Sigmoid colon (tissue), 7 donors: Measurements from ENCODE around the gene OR52K2. TPM values are rescaled to one million over a fixed set of nuclear protein-coding genes. Genes with fewer than 3 reads are reported as not detected.

Source experiments
- DNase-seq: peaks from one replicate; pipeline ENCODE4 v3.0.0-alpha.2; 2019
- H3K27ac ChIP-seq, 4 donors: fragments of 200-600 bp; sonication (generic); one replicate each; pipeline ENCODE4 v1.5.1; 2016 to 2019; ENCODE audit warnings: mild to moderate bottlenecking in 1 of 4
- H3K27me3 ChIP-seq, 3 donors: fragments of 200-600 bp; sonication (generic); one replicate each; pipeline ENCODE4 v1.5.1; 2019; ENCODE audit warnings: mild to moderate bottlenecking in 1 of 3
- H3K36me3 ChIP-seq, 4 donors: fragments of 200-600 bp; sonication (generic); one replicate each; pipeline ENCODE4 v1.5.1; 2016 to 2019
- H3K4me1 ChIP-seq, 4 donors: fragments of 200-600 bp; sonication (generic); one replicate each; pipeline ENCODE4 v1.5.1; 2017 to 2019
- H3K4me3 ChIP-seq, 4 donors: fragments of 200-600 bp; sonication (generic); one replicate each; pipeline ENCODE4 v1.5.1; 2017 to 2019; ENCODE audit warnings: mild to moderate bottlenecking in 2 of 4, moderate library complexity in 1 of 4
- H3K9me3 ChIP-seq, 4 donors: fragments of 200-600 bp in 3 of 4; sonication (generic) in 3 of 4; one replicate each; pipeline versions ENCODE4 v1.5.1 to v1.6.1; 2013 to 2019
- EP300 ChIP-seq, 4 donors: sonication (generic); formaldehyde crosslinking; IDR thresholded peaks; one replicate each; pipeline ENCODE4 v1.6.1; 2017; ENCODE audit warnings: antibody characterized with exemption in 4 of 4
- POLR2A ChIP-seq, 2 donors: fragments of 450-650 bp; IDR thresholded peaks; one replicate each; pipeline ENCODE4 v1.6.1; 2016; ENCODE audit warnings: antibody characterized with exemption in 2 of 2, mild to moderate bottlenecking in 2 of 2, moderate library complexity in 2 of 2
- POLR2AphosphoS5 ChIP-seq, 4 donors: sonication (generic); formaldehyde crosslinking; IDR thresholded peaks; one replicate each; pipeline ENCODE4 v1.6.1; 2017; ENCODE audit warnings: antibody characterized with exemption in 4 of 4
- WGBS, 2 donors: extraction: QIAGEN DNeasy Blood & Tissue Kit; methylation state at CpG; one replicate each; pipeline ENCODE4 v1.1.7; 2013; 5-methylcytosine and 5-hydroxymethylcytosine counted together
- intact Hi-C: fragments of 100-400 bp; cut with DNase I; formaldehyde crosslinking; loops from one replicate; pipeline ENCODE4 v1.15.1; 2023
- polyA plus RNA-seq, 3 donors: library from polyadenylated mRNA; stranded (reverse); fragments of 200-250 nt; gene quantifications; one replicate each; pipeline ENCODE4 v1.2.3, GENCODE V29; 2013
- total RNA-seq, 4 donors: library from RNA; depleted of rRNA; stranded (reverse); fragments of >200 nt; gene quantifications; one replicate each; pipeline ENCODE4 v1.1.0, GENCODE V29; 2016
- TF ChIP-seq, protein P1 (sequence below), 4 experiments: fragments of 450-650 bp in 3 of 4; fragments of 200-600 bp in 1 of 4; IDR thresholded peaks; one replicate each; pipeline ENCODE4 v1.5.1; 2016 to 2019; ENCODE audit warnings: antibody characterized with exemption in 4 of 4, mild to moderate bottlenecking in 3 of 4, moderate library complexity in 2 of 4
- donor health status: healthy with polysubstance abuse.
- donor health status: Bipolar disorder and iron deficiency.
- donor health status: healthy.

The OR52K2 gene
- total and polyA plus RNA-seq, 7 donors, result 0.41 TPM; not detected in 6

DNA sequence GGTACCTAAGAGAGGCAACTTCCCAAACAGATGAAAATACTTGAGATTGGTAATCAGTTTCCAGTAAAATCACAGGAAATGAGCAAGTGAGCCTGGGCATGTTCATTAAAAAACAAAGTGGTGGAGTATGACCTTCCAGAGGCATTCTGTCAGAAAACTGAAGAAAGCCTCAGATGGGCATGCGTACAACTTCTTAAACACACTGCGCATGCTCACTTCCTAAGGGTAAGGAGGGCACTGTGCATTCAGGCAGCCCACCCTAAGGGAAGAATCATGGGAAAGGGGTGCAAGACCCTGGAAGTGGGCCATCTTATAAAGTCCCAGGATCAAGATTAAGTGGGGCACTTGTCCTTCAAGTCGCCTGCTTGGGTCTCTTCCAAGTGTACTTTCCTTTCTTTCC, 4.0 kb downstream of the OR52K2 start:
- 81 to 95% methylated on average over 3 of the region's 3 CpGs for WGBS, 2 donors
- intact Hi-C loops, result no loop called here
- H3K27ac ChIP-seq, result no peak overlapping the region

DNA sequence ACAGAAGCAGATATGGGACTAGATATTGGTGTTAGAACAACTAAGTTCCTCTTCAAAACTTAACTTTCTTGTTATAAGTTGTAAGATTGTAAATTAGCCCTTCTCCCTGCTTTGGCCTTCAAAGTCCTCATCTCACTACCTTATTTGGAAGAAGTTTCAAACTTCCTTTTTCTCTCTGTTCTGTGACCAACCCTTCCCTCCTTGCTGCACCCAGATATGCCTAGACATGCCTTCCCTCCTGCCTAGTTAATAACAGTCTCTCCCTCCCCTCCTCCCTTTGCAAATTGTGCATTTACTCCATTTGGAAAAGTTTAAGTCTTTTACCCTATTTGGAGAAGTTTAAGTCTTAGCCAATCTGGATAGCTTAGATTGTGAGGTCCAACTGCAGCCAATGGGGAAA, 4.9 kb downstream of the OR52K2 start:
- TF ChIP-seq POLR2A (IDR thresholded peaks at IDR 0.05) (no peak), EP300 (IDR thresholded peaks at IDR 0.05) (no peak), POLR2AphosphoS5 (IDR thresholded peaks at IDR 0.05) (no peak)
- TF ChIP-seq, protein P1, sequence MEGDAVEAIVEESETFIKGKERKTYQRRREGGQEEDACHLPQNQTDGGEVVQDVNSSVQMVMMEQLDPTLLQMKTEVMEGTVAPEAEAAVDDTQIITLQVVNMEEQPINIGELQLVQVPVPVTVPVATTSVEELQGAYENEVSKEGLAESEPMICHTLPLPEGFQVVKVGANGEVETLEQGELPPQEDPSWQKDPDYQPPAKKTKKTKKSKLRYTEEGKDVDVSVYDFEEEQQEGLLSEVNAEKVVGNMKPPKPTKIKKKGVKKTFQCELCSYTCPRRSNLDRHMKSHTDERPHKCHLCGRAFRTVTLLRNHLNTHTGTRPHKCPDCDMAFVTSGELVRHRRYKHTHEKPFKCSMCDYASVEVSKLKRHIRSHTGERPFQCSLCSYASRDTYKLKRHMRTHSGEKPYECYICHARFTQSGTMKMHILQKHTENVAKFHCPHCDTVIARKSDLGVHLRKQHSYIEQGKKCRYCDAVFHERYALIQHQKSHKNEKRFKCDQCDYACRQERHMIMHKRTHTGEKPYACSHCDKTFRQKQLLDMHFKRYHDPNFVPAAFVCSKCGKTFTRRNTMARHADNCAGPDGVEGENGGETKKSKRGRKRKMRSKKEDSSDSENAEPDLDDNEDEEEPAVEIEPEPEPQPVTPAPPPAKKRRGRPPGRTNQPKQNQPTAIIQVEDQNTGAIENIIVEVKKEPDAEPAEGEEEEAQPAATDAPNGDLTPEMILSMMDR (IDR thresholded peaks at IDR 0.05), result no peak
- Histone ChIP-seq H3K27me3 (no peaks in the 10 kb centered on the region), H3K4me1 (no peaks in the 10 kb centered on the region), H3K9me3 (no peaks in the 10 kb centered on the region), H3K27ac (no peak overlapping the region), H3K36me3 (no peaks in the 10 kb centered on the region), H3K4me3 (no peak overlapping the region)
- intact Hi-C loops, result no loop called here
- no peak for DNase-seq

More for the DNA sequence above, 4.0 kb downstream of the OR52K2 start:
- no peaks in the 10 kb centered on the region for H3K4me1 ChIP-seq
- no peaks in the 10 kb centered on the region for H3K36me3 ChIP-seq
- DNase-seq, result no peak
- H3K9me3 ChIP-seq, result no peaks in the 10 kb centered on the region
- H3K4me3 ChIP-seq, result no peak overlapping the region
- H3K27me3 ChIP-seq, result no peaks in the 10 kb centered on the region
- no peak for TF ChIP-seq POLR2A (IDR thresholded peaks at IDR 0.05)
- no peak for TF ChIP-seq POLR2AphosphoS5 (IDR thresholded peaks at IDR 0.05)
- TF ChIP-seq, protein P1 (IDR thresholded peaks at IDR 0.05), result no peak
- TF ChIP-seq EP300 (IDR thresholded peaks at IDR 0.05), result no peak

DNA sequence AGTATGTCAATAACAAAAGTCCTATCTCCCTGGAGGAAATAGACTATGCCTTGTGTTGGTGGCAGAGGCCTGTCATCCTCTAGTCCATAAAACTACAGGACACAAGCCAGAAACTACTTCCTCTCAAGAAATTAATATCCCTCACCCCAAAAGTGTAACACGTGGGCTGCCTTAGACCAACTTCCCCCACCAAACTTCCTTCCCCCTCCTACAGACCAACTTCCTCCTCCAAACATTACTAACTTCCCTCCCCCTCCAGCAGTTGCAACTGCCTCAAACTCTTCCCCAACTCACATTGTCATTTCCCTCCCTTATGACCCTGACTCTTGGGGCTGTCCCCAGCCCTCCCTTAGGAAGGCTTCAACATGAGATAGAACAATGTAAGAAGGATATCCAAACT, 6.3 kb downstream of the OR52K2 start:
- Histone ChIP-seq H3K27ac (no peak overlapping the region), H3K9me3 (no peaks in the 10 kb centered on the region), H3K27me3 (no peaks in the 10 kb centered on the region), H3K36me3 (no peaks in the 10 kb centered on the region), H3K4me3 (no peak overlapping the region), H3K4me1 (peaks cover 0 to 8% (median 0%) of the 10 kb centered on the region in 4 donors)
- DNase-seq, result no peak
- intact Hi-C loops, result no loop called here
- no peak for TF ChIP-seq EP300 (IDR thresholded peaks at IDR 0.05)
- TF ChIP-seq, protein P1 (IDR thresholded peaks at IDR 0.05), result no peak
- no peak for TF ChIP-seq POLR2A (IDR thresholded peaks at IDR 0.05)
- TF ChIP-seq POLR2AphosphoS5 (IDR thresholded peaks at IDR 0.05), result no peak
- WGBS, 2 donors, result 9 to 40% methylated on average over 1 of the region's 1 CpG

DNA sequence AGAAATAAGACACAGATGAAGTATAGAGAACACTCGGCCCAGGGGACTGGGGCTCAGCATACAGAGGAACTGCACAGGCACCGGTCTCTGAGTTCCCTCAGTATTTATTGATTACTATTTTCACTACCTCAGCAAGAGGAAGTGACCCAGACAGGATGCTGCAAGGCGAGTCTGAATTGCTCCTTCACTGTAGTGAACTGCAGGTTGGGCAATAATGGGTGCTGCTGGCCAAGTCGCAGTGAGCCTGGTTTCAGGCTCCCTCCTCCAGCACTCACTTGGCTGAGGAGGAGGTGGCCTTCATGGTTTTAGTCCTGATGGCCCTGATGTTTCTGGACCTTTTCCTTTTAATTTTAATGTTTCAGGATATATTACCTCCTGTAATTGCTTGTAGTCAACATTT, 10.4 kb downstream of the OR52K2 start:
- TF ChIP-seq EP300 (IDR thresholded peaks at IDR 0.05), result no peak
- TF ChIP-seq, protein P1 (IDR thresholded peaks at IDR 0.05), result no peak
- TF ChIP-seq POLR2AphosphoS5 (IDR thresholded peaks at IDR 0.05), result no peak
- TF ChIP-seq POLR2A (IDR thresholded peaks at IDR 0.05), result no peak
- Histone ChIP-seq H3K27ac (no peak overlapping the region), H3K9me3 (peaks cover 0 to 7% (median 2%) of the 10 kb centered on the region in 4 donors), H3K27me3 (no peaks in the 10 kb centered on the region), H3K36me3 (no peaks in the 10 kb centered on the region), H3K4me3 (no peak overlapping the region), H3K4me1 (peaks cover 0 to 9% (median 0%) of the 10 kb centered on the region in 4 donors)
- intact Hi-C loops, result no loop called here
- no peak for DNase-seq
- WGBS, 2 donors, result 11 to 31% methylated on average over 4 of the region's 4 CpGs

DNA sequence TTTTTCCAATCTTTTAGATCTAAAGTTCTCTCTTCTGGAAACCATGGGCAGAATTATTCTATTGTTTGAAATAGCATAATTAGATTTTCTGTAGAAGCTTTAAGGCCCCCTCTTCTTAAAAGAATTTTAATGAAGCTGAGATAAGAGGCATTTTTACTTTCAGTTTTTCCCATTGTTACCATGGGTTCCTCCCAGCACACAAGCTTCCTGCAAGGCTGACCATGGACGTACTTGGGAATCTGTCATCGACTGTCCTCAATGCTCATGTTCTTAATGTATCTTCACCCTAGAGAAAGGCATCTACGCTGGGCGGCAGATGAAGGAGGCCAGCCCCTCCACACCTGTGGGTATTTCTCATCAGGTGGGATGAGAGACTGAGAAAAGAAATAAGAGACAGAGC, 11.1 kb downstream of the OR52K2 start:
- H3K4me3 ChIP-seq, result no peak overlapping the region
- intact Hi-C loops, result no loop called here
- DNase-seq, result no peak
- peaks cover 0 to 7% (median 3%) of the 10 kb centered on the region in 4 donors for H3K9me3 ChIP-seq
- no peak overlapping the region for H3K27ac ChIP-seq
- WGBS, 2 donors, result 88 to 89% methylated on average over 4 of the region's 4 CpGs
- H3K4me1 ChIP-seq, result peaks cover 0 to 9% (median 0%) of the 10 kb centered on the region in 4 donors
- TF ChIP-seq, protein P1 (IDR thresholded peaks at IDR 0.05), result no peak
- TF ChIP-seq POLR2A (IDR thresholded peaks at IDR 0.05) (no peak), POLR2AphosphoS5 (IDR thresholded peaks at IDR 0.05) (no peak), EP300 (IDR thresholded peaks at IDR 0.05) (no peak)
- no peaks in the 10 kb centered on the region for H3K36me3 ChIP-seq
- no peaks in the 10 kb centered on the region for H3K27me3 ChIP-seq
